Keratinocyte (primary cell): ENCODE measurements around the gene MYO1G. TPM values are rescaled to one million over a fixed set of nuclear protein-coding genes. Genes with fewer than 3 reads are reported as not detected.

Experiments
- DNase-seq: peaks from one replicate; pipeline ENCODE4 v3.0.0-alpha.2; 2011; ENCODE audit warnings: low read depth, missing footprints, low spot score
- FAIRE-seq: peaks from 2 replicates; lab custom pipeline; 2011; peaks lifted over from hg19 to GRCh38; lab: Jason Lieb, UNC
- H2AFZ ChIP-seq: 2 replicates; pipeline ENCODE4 v1.6.0; 2012; ENCODE audit warnings: low read length, control low read depth, inconsistent platforms; ENCODE audit not compliant: control insufficient read depth
- H3K27ac ChIP-seq: 2 replicates; pipeline ENCODE4 v1.5.1; 2011; ENCODE audit warnings: low read length; ENCODE audit not compliant: control insufficient read depth, insufficient read depth
- H3K27me3 ChIP-seq: 3 replicates; pipeline ENCODE4 v1.6.0; 2011; ENCODE audit warnings: low read length; ENCODE audit not compliant: control insufficient read depth, insufficient read depth; ENCODE audit errors: extremely low read depth
- H3K36me3 ChIP-seq, 2 experiments: 2 replicates in 1 of 2; 3 replicates in 1 of 2; pipeline ENCODE4 v1.5.1; 2011; ENCODE audit warnings: low read length in 2 of 2, mild to moderate bottlenecking in 1 of 2; ENCODE audit not compliant: control insufficient read depth in 2 of 2, insufficient read depth in 2 of 2; ENCODE audit errors: extremely low read depth in 1 of 2
- H3K4me1 ChIP-seq: 3 replicates; pipeline ENCODE4 v1.5.1; 2011; ENCODE audit warnings: low read length; ENCODE audit not compliant: control insufficient read depth, insufficient read depth; ENCODE audit errors: extremely low read depth
- H3K4me2 ChIP-seq: 3 replicates; pipeline ENCODE4 v1.6.0; 2011; ENCODE audit warnings: low read depth, low read length; ENCODE audit not compliant: control insufficient read depth, insufficient read depth; ENCODE audit errors: extremely low read depth
- H3K4me3 ChIP-seq, 3 experiments: fragments of 200-600 bp in 1 of 3; sonication (generic) in 1 of 3; 2 replicates in 2 of 3; 3 replicates in 1 of 3; pipeline ENCODE4 v1.5.1; 2011 to 2016; ENCODE audit warnings: low read length in 3 of 3, mild to moderate bottlenecking in 3 of 3, control low read depth in 2 of 3, inconsistent platforms in 1 of 3, low read depth in 1 of 3, mixed read lengths in 1 of 3, mixed run types in 1 of 3, moderate library complexity in 1 of 3; ENCODE audit not compliant: control insufficient read depth in 2 of 3, insufficient read depth in 2 of 3; ENCODE audit errors: extremely low read depth in 1 of 3
- H3K79me2 ChIP-seq: 2 replicates; pipeline ENCODE4 v1.6.0; 2012; ENCODE audit warnings: low read length; ENCODE audit not compliant: control insufficient read depth, insufficient read depth
- H3K9ac ChIP-seq: 3 replicates; pipeline ENCODE4 v1.6.0; 2011; ENCODE audit warnings: low read length; ENCODE audit not compliant: control insufficient read depth, insufficient read depth; ENCODE audit errors: extremely low read depth
- H3K9me1 ChIP-seq: 3 replicates; pipeline ENCODE4 v1.6.0; 2011; ENCODE audit warnings: low read length; ENCODE audit not compliant: control insufficient read depth, insufficient read depth; ENCODE audit errors: extremely low read depth
- H3K9me3 ChIP-seq: 2 replicates; pipeline ENCODE4 v1.5.1; 2012; ENCODE audit warnings: low read depth, low read length; ENCODE audit not compliant: control insufficient read depth
- H4K20me1 ChIP-seq: 3 replicates; pipeline ENCODE4 v1.6.0; 2011; ENCODE audit warnings: low read length; ENCODE audit not compliant: control insufficient read depth, insufficient read depth; ENCODE audit errors: extremely low read depth
- EZH2 ChIP-seq: IDR thresholded peaks from one replicate; pipeline ENCODE4 v1.6.1; 2012; ENCODE audit warnings: inconsistent platforms, mild to moderate bottlenecking, low read length, moderate library complexity
- dilution Hi-C: fragments of 300-500 bp; cut with MboI; formaldehyde crosslinking; loops from one replicate; pipeline ENCODE4 v1.7.0; 2020; ENCODE audit warnings: low sequenced_read_pairs; ENCODE audit not compliant: extremely low pct_ligation_motif_present
- polyA plus RNA-seq, 5 experiments: library from polyadenylated mRNA; depleted of rRNA in 3 of 5; stranded (reverse) in 3 of 5; stranded (forward) in 1 of 5; unstranded in 1 of 5; fragments of >200 nt; gene quantifications; 1 replicate in 1 of 5; 2 replicates in 3 of 5; 3 replicates in 1 of 5; pipeline versions ENCODE4 v1.2.1 to v1.2.3, GENCODE V29; 2011 to 2012; ENCODE audit warnings: missing spikeins in 2 of 5, low read depth in 1 of 5, low replicate concordance in 1 of 5
- TF ChIP-seq, protein P1 (sequence below), 3 experiments: IDR thresholded peaks in 1 of 3; conservative IDR thresholded peaks in 1 of 3; optimal IDR thresholded peaks in 1 of 3; 2 replicates in 2 of 3; 3 replicates in 1 of 3; pipeline versions ENCODE3 to v1.5.1; 2011; ENCODE audit warnings: low read length in 3 of 3, mild to moderate bottlenecking in 3 of 3, moderate library complexity in 2 of 3, control low read depth in 1 of 3, inconsistent platforms in 1 of 3; ENCODE audit not compliant: insufficient read depth in 2 of 3; ENCODE audit errors: extremely low read depth in 1 of 3

The MYO1G gene
- polyA plus RNA-seq, 1 donor (not counting 4 experiments of a cell fraction or from before 2014, with no cell fraction given), result 0.03 TPM

DNA sequence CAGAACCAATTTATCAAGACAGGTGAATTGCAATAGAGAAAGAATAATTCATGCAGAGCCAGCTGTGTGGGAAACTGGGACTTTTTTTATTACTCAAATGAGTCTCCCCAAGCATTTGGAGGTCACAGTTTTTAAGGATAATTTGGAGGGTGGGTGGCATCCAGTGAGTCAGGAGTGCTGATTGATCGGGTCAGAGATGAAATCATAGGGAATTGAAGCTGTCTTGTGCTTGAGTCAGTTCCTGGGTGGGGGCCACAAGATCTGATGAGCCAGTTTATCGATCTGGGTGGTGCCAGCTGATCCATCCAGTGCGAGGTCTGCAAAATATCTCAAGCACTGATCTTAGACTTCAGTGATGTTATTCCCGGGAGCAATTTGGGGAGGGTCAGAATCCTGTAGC, 9.9 kb upstream of the MYO1G start:
- H3K79me2 ChIP-seq, result peaks cover 28% of the 10 kb centered on the region
- no peak for DNase-seq
- no peak overlapping the region for H3K9ac ChIP-seq
- no peaks in the 10 kb centered on the region for H3K27me3 ChIP-seq
- no peak overlapping the region for H2AFZ ChIP-seq
- no peak for FAIRE-seq
- H3K4me3 ChIP-seq, result no peak overlapping the region
- peaks cover 18% of the 10 kb centered on the region for H4K20me1 ChIP-seq
- no peak overlapping the region for H3K27ac ChIP-seq
- no peak overlapping the region for H3K4me2 ChIP-seq
- H3K9me3 ChIP-seq, result no peaks in the 10 kb centered on the region
- dilution Hi-C loops, result no loop called here
- H3K4me1 ChIP-seq, result peaks cover 36% of the 10 kb centered on the region
- H3K9me1 ChIP-seq, result no peaks in the 10 kb centered on the region
- no peak for TF ChIP-seq EZH2
- TF ChIP-seq, protein P1, sequence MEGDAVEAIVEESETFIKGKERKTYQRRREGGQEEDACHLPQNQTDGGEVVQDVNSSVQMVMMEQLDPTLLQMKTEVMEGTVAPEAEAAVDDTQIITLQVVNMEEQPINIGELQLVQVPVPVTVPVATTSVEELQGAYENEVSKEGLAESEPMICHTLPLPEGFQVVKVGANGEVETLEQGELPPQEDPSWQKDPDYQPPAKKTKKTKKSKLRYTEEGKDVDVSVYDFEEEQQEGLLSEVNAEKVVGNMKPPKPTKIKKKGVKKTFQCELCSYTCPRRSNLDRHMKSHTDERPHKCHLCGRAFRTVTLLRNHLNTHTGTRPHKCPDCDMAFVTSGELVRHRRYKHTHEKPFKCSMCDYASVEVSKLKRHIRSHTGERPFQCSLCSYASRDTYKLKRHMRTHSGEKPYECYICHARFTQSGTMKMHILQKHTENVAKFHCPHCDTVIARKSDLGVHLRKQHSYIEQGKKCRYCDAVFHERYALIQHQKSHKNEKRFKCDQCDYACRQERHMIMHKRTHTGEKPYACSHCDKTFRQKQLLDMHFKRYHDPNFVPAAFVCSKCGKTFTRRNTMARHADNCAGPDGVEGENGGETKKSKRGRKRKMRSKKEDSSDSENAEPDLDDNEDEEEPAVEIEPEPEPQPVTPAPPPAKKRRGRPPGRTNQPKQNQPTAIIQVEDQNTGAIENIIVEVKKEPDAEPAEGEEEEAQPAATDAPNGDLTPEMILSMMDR (optimal IDR thresholded peaks at IDR 0.05 in 1 of 3, IDR thresholded peaks at IDR 0.05 in 1 of 3, conservative IDR thresholded peaks at IDR 0.05 in 1 of 3; ENCODE audit: extremely low read depth in 1 of 3, insufficient read depth in 2 of 3, low read length in 3 of 3), result no peak
- H3K36me3 ChIP-seq, result peaks cover 9 to 21% of the 10 kb centered on the region in 2 experiments

DNA sequence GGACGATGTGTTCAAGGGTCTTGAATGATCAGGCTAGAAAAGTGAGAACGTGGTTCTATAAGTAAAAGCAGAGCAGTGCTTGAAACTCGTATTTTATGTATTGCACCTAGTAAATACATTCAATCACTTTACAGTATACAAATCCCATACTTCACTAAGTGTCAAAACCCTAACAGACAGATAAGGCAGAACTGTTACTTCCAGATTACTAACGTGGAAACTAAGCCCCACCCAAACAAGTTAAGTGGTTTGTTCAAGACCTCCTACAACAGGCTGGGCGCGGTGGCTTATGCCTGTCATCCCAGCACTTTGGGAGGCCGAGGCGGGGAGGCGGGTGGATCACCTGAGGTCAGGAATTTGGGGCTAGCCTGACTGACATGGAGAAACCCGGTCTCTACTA, 9.2 kb upstream of the MYO1G start:
- Histone ChIP-seq H3K9me3 (no peaks in the 10 kb centered on the region), H3K4me3 (no peak overlapping the region), H3K79me2 (peaks cover 35% of the 10 kb centered on the region), H4K20me1 (peaks cover 20% of the 10 kb centered on the region), H3K36me3 (peaks cover 16 to 28% of the 10 kb centered on the region in 2 experiments), H3K4me1 (peaks cover 37% of the 10 kb centered on the region), H2AFZ (no peak overlapping the region), H3K9me1 (no peaks in the 10 kb centered on the region), H3K4me2 (no peak overlapping the region), H3K27ac (no peak overlapping the region), H3K9ac (no peak overlapping the region), H3K27me3 (no peaks in the 10 kb centered on the region)
- no peak for TF ChIP-seq EZH2
- TF ChIP-seq, protein P1 (optimal IDR thresholded peaks at IDR 0.05 in 1 of 3, IDR thresholded peaks at IDR 0.05 in 1 of 3, conservative IDR thresholded peaks at IDR 0.05 in 1 of 3; ENCODE audit: extremely low read depth in 1 of 3, insufficient read depth in 2 of 3, low read length in 3 of 3), result no peak
- FAIRE-seq, result no peak
- dilution Hi-C loops, result no loop called here
- no peak for DNase-seq
